GM12892 (cell line): ENCODE results near the gene NHLRC4.

ENCODE experiments used
- DNase-seq: peaks from one replicate; pipeline ENCODE4 v3.0.0; 2011; ENCODE audit not compliant: insufficient read length
- FAIRE-seq: peaks from 2 replicates; lab custom pipeline; 2011; peaks lifted over from hg19 to GRCh38; lab: Jason Lieb, UNC
- POLR2A ChIP-seq: IDR thresholded peaks from 2 replicates; pipeline ENCODE4 v1.6.1; 2011; ENCODE audit warnings: low read depth, low read length, control low read depth
- POLR2AphosphoS5 ChIP-seq: IDR thresholded peaks from 2 replicates; pipeline ENCODE4 v1.6.1; 2011; ENCODE audit warnings: low read depth, low read length, control low read depth
- TAF1 ChIP-seq: IDR thresholded peaks from 2 replicates; pipeline ENCODE4 v1.6.1; 2011; ENCODE audit warnings: low read depth, mild to moderate bottlenecking, control low read depth, low read length, borderline replicate concordance

Gene NHLRC4

GRCh38 chr16:557463-558297 lies 9.1 kb upstream of the NHLRC4 start:
- FAIRE-seq, result no peak
- TF ChIP-seq POLR2A, result no peak
- TF ChIP-seq POLR2AphosphoS5, result no peak
- no peak for TF ChIP-seq TAF1
- no peak for DNase-seq

GRCh38 chr16:558298-559020 lies 8.3 kb upstream of the NHLRC4 start:
- DNase-seq (no peak), FAIRE-seq (no peak)
- no peak for TF ChIP-seq TAF1
- TF ChIP-seq POLR2AphosphoS5, result no peak
- no peak for TF ChIP-seq POLR2A

- DNase-seq (no peak), FAIRE-seq (no peak)
- no peak for TF ChIP-seq POLR2AphosphoS5
- TF ChIP-seq POLR2A, result no peak
- TF ChIP-seq TAF1, result no peak
Observed at GRCh38 chr16:559021-559380, 7.8 kb upstream of the NHLRC4 start.

- DNase-seq (no peak), FAIRE-seq (no peak)
- TF ChIP-seq POLR2A (no peak), POLR2AphosphoS5 (no peak), TAF1 (no peak)
Observed at GRCh38 chr16:559411-560203, 7.2 kb upstream of the NHLRC4 start.

- TF ChIP-seq POLR2A (no peak), TAF1 (no peak), POLR2AphosphoS5 (no peak)
- FAIRE-seq (no peak), DNase-seq (no peak)
Observed at GRCh38 chr16:560204-560700, 6.6 kb upstream of the NHLRC4 start, which contains the start of gene PRR35. Gene PRR35 (plus strand): TSS chr16:560394. CDS start chr16:563295, 2,901 bp downstream.

GRCh38 chr16:560701-561412 lies 5.9 kb upstream of the NHLRC4 start:
- DNase-seq (no peak), FAIRE-seq (no peak)
- TF ChIP-seq POLR2AphosphoS5, result no peak
- no peak for TF ChIP-seq TAF1
- TF ChIP-seq POLR2A, result no peak

- DNase-seq, result no peak
- no peak for FAIRE-seq
- TF ChIP-seq POLR2AphosphoS5, result no peak
- TF ChIP-seq TAF1, result no peak
- no peak for TF ChIP-seq POLR2A
Observed at GRCh38 chr16:561413-561794, 5.4 kb upstream of the NHLRC4 start.

GRCh38 chr16:561957-562938 lies 4.6 kb upstream of the NHLRC4 start:
- no peak for DNase-seq
- FAIRE-seq, result no peak
- TF ChIP-seq TAF1, result no peak
- TF ChIP-seq POLR2AphosphoS5, result no peak
- no peak for TF ChIP-seq POLR2A

- no peak for TF ChIP-seq POLR2AphosphoS5
- no peak for TF ChIP-seq POLR2A
- no peak for TF ChIP-seq TAF1
- no peak for FAIRE-seq
- DNase-seq, result no peak
Observed at GRCh38 chr16:563072-563644, 3.6 kb upstream of the NHLRC4 start.
